ENCODE data around the gene ACSS3.

The ACSS3 gene

GRCh38 chr12:81296556-81297305 is 218.9 kb downstream of the ACSS3 start:
- peak in 1 of 4 experiments; percentile 1 for DNase-seq

- DNase-seq, result no peak
These were observed 219.7 kb downstream of the ACSS3 start for GRCh38 chr12:81297601-81298000.

- DNase-seq, result no peak
These were observed 222.6 kb downstream of the ACSS3 start for GRCh38 chr12:81300454-81300853.

- DNase-seq, result no peak
These were observed 226.1 kb downstream of the ACSS3 start for GRCh38 chr12:81303935-81304334.
